Measurements from ENCODE around the gene RIC8B. TPM values are rescaled to one million over a fixed set of nuclear protein-coding genes. Genes with fewer than 3 reads are reported as not detected.

RIC8B gene
- total and polyA plus RNA-seq, 7 donors: 5.3 to 27.8 (median 17.6) TPM

- H3K9me3 ChIP-seq: no peaks in the 10 kb centered on the region
- H3K27ac ChIP-seq: no peak overlapping the region
- 17 to 48% methylated on average over 10 of the region's 10 CpGs for WGBS, 2 donors
- no peak overlapping the region for H3K4me3 ChIP-seq
- no peak for DNase-seq
- no peaks in the 10 kb centered on the region for H3K4me1 ChIP-seq
- no peaks in the 10 kb centered on the region for H3K27me3 ChIP-seq
- intact Hi-C loops (cut with DNase I): no loop called here
- no peaks in the 10 kb centered on the region for H3K36me3 ChIP-seq
- TF ChIP-seq CTCF (IDR thresholded peaks at IDR 0.05): no peak
- TF ChIP-seq POLR2AphosphoS5 (IDR thresholded peaks at IDR 0.05): no peak
- no peak for TF ChIP-seq EP300 (IDR thresholded peaks at IDR 0.05)
- TF ChIP-seq POLR2A (IDR thresholded peaks at IDR 0.05): no peak
Measured at GRCh38 chr12:106739815-106740530, 34.5 kb upstream of the RIC8B start.

- intact Hi-C loops (cut with DNase I): no loop called here
- 75 to 91% methylated on average over 5 of the region's 5 CpGs for WGBS, 2 donors
- Histone ChIP-seq H3K4me1 (no peaks in the 10 kb centered on the region), H3K4me3 (no peak overlapping the region), H3K27ac (no peak overlapping the region), H3K27me3 (no peaks in the 10 kb centered on the region), H3K9me3 (no peaks in the 10 kb centered on the region), H3K36me3 (no peaks in the 10 kb centered on the region)
- DNase-seq: no peak
- no peak for TF ChIP-seq POLR2AphosphoS5 (IDR thresholded peaks at IDR 0.05)
- no peak for TF ChIP-seq POLR2A (IDR thresholded peaks at IDR 0.05)
- TF ChIP-seq CTCF (IDR thresholded peaks at IDR 0.05): no peak
- no peak for TF ChIP-seq EP300 (IDR thresholded peaks at IDR 0.05)
Measured at GRCh38 chr12:106740818-106741217, 33.7 kb upstream of the RIC8B start.

- no peak for DNase-seq
- H3K4me1 ChIP-seq: no peaks in the 10 kb centered on the region
- 89 to 91% methylated on average over 2 of the region's 2 CpGs for WGBS, 2 donors
- TF ChIP-seq POLR2AphosphoS5 (IDR thresholded peaks at IDR 0.05) (no peak), POLR2A (IDR thresholded peaks at IDR 0.05) (no peak), EP300 (IDR thresholded peaks at IDR 0.05) (no peak), CTCF (IDR thresholded peaks at IDR 0.05) (no peak)
- H3K9me3 ChIP-seq: no peaks in the 10 kb centered on the region
- H3K27me3 ChIP-seq: no peaks in the 10 kb centered on the region
- H3K27ac ChIP-seq: no peak overlapping the region
- intact Hi-C loops (cut with DNase I): no loop called here
- no peaks in the 10 kb centered on the region for H3K36me3 ChIP-seq
- no peak overlapping the region for H3K4me3 ChIP-seq
Measured at GRCh38 chr12:106741247-106741646, 33.2 kb upstream of the RIC8B start.

GRCh38 chr12:106743270-106743988, 31.1 kb upstream of the RIC8B start:
- Histone ChIP-seq H3K27me3 (no peaks in the 10 kb centered on the region), H3K4me3 (no peak overlapping the region), H3K9me3 (no peaks in the 10 kb centered on the region), H3K27ac (no peak overlapping the region), H3K4me1 (no peaks in the 10 kb centered on the region), H3K36me3 (no peaks in the 10 kb centered on the region)
- intact Hi-C loops (cut with DNase I): no loop called here
- WGBS, 2 donors: 78 to 86% methylated on average over 8 of the region's 8 CpGs
- DNase-seq: no peak
- TF ChIP-seq EP300 (IDR thresholded peaks at IDR 0.05) (no peak), CTCF (IDR thresholded peaks at IDR 0.05) (no peak), POLR2AphosphoS5 (IDR thresholded peaks at IDR 0.05) (no peak), POLR2A (IDR thresholded peaks at IDR 0.05) (no peak)

Data from sigmoid colon (tissue), 7 donors.